ENCODE data around the gene CDC45.

CDC45 gene

GRCh38 chr22:19447330-19448075 lies 32.2 kb upstream of the CDC45 start, which contains the start of gene C22orf39:
TSS of gene C22orf39 (minus strand) at chr22:19447711. CDS start at chr22:19447688, 23 bp downstream.
- DNase-seq = peak; percentile 36 to 97 (median 88)

DNA sequence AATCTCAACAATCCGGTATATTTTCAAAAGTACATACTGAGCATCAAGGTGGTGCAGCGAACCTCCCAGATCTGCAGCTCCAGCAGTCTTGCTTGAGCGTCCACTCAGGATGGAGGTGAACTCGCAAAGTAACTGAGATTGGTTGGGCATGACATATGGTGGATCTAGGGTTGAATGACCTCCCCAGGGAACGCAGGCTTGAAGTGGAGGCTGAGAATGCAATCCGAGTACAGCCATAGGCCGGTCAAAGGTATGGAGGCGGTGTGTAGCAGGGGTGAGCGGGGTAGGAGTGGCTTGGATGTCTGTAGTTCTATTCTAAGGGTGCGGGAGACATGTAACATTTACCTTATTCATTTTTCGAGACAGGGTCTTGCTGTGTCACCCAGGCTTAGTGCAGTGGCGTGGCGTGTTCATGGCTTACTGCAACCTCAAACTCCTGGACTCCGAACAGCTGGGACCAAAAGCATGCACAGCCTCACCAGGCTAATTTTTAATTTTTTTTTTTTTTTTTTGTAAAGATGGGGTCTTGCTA lies 31.6 kb upstream of the CDC45 start:
- peak in 5 of 51 donors; percentile 26 to 48 (median 38) for DNase-seq

DNA sequence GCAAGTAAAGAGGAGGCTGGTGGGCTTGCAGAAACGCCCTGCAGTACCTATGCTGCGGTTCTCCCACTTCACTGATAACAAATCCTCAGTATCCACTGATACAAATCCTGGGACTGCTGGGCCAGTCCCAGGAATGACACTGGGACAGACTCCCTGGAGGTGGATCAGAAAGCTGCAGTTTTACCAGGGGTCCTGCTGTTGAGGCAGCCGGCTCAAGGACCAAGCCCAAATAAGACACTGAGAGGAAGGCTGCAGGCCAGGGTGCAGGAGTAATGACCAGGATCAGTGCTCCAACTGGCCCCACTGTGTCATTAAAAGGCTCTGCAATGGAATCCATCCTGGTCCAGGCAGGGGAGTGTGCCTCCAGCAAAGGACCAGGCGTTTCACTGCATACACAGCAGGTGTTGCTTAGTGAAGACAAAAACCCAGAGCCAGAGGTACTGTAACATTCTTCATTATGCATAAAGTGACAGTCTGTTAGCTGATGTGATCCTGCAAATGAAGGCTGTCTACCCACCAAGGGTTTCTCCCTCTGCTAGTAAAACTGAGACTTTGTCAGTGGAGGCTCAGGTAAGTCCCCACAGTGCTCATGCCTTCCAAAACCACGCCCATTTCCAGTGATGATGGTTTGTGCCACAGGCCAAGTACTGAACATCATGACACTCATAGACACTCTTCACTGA lies 30.8 kb upstream of the CDC45 start:
- no peak for DNase-seq

DNA sequence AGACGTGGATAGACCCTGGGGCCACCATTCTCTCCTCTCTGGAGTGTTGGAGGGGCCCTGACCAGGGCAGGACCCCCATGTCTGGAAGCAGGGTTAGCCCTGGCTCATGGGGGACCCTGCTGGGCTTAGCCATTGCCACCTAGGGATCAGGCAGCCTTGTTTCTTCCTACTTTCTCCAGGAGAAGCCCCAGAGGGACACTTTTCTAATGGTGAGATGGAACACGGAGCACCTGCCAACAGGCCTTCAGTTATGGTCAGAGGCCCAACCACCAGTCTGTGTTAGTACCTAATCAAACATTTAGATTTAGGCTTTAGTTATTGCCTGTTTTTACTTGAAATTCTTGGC lies 30.3 kb upstream of the CDC45 start:
- DNase-seq = no peak

DNA sequence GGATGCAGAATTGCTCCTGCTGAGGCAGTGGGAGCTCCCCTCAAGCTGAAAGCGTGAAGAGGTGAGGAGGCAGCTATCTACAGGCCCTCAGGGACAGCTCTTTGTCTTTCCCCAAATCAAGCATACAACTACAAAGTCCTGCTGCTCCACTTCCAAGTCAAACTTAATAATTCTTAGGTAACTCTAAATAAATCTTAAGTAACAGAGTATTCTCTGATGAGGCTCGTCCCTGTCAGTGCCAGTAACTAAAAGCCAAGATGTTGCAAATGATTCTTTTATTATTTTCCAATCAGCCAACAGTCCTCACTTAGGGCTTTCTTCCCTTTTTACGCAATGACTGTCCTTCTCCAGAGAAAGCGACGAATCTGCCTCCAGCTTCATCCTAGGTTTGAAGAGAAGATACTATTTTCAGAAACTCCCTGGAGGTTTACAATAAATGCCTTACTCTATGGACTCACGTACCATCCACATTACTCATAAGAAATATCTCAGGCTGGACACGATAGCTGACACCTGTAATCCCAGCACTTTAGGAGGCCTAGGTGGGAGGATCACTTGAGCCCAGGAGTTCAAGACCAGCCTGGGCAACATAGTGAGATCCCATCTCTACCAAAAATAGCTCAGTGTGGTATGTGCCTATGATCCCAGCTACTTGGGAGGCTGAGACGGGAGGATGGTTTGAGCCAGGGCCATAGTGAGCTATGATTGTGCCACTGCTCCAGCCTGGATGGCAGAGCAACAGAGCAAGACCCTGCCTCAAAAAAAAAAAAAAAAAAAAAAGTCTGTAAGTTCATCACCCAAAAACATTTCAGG lies 29.2 kb upstream of the CDC45 start:
- no peak for DNase-seq

GRCh38 chr22:19451570-19451969 lies 28.1 kb upstream of the CDC45 start:
- no peak for DNase-seq

DNA sequence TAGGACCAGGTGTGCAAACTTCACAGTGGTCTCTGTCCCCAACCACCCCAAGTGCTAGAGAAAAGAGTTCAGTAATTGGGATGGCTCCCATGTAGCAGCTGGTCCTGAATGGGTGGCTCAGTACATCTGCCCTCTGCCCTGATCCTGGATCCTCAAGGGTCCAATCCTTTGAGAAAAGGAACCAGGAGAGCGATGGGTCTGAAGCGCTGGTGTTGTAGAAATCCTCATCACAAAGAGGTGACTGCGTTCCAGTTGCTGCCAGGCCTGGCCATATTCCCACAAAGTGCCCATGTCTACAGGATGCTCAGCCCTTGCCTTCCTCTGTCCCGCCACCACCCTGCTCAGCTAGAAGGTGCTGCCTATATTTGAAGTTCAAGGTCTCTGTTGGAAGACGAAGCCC lies 26.0 kb upstream of the CDC45 start:
- no peak for DNase-seq

GRCh38 chr22:19454156-19454555 lies 25.6 kb upstream of the CDC45 start:
- no peak for DNase-seq

DNA sequence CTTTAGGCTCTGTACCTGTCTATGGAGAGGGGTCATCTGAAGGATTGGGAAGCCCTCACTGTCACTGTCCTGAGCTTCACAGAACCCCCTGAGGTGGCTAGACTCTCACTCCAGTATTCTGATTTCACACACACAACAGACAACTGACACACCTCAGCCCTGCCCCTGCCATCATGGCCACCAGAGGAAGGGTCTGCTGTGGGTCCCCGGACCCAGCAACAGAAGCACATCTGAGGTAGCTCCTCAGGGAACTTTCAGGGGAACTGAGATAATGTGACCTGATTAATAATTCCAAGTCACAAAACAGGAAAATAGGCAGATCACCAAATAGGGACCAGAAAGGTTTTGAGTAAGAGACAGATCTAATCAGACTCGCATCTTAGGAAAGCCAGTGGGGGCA lies 24.7 kb upstream of the CDC45 start:
- DNase-seq = no peak

DNA sequence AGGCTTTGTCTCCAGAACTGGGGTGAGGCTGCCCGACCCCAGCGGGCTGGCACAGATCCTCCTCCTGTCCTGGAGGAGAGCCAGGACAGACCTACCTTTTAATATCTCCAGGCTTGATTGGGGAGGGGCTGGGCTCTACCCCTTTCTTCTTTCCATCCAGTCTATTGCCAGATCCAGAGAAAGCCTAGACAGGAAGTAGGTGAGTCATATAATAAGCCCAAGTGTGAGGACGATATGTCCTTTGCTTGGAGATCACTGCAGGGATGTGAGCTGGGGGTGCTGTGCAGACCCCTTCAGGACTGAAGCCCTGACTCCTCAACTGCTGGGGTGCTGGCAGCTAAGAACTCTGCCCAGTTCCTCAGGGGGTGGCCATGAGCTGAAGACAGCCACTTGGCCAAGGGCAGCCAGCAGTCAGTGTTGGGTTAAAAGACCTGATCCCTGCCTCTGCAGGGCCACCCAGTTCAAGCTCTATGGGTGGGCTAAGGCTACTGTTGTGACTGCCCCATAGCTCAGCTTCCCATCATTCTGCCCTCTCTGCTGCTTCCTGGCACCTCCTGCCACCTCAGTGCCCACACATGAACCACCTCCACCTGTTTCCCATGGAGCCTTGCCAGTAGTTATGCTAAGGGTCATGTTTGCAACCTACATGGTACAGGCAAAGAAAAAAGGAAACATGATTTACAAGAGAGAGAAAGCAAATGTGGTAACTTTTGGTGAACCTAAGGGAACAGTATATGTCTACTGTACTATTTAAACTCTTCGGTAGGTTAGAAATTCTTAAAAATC lies 23.9 kb upstream of the CDC45 start:
- DNase-seq = no peak

- DNase-seq = no peak
Measured at GRCh38 chr22:19456541-19456940, 23.2 kb upstream of the CDC45 start.

DNA sequence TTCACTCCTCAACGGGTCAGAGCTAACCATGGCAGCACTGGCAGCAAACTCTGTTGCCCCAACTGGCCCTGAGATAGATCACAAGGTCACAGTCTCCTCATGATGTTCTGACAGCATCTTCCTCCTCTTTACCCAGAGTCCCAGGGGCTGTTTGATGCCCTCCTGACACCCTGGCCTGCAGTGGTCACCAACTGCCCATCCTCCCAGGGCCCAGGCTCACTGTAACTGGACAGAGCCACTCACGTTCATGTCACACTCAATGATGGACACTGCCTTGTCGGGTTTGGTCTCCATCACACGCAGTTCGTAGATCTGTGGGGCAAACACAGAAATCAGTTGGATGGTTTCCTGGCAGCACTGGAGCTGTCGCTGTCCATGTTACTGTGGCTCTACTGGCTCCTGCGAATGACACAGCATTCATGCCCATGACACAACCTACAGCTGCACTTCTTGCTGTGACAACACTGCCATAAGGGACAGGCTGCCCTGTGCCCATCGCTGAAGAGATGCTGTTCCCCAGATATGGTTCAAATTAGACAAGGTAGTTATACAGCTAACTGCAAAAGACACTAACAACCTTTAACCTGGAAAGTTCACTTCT lies 21.8 kb upstream of the CDC45 start:
- DNase-seq = no peak

- no peak for DNase-seq
Measured at GRCh38 chr22:19460036-19460435, 19.7 kb upstream of the CDC45 start.

DNA sequence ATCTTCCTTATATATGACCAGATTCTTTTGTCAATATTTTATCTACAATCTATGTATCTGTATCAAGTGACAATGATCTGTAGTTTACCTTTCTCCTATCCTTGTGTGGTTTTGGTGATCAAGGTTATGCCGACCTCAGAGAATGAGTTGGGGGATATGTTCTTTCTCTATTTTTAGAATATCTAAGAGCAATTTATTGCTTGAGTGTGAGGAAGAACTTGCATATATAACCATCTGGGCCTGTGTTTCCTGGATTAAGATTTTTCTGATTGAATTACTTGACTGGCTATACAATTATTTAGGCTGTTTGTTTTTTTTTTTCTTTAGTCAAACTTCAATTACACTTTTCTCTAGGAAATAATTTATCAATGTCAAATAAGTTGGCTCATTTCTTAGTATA lies 18.2 kb upstream of the CDC45 start:
- no peak for DNase-seq

- DNase-seq = no peak
Measured at GRCh38 chr22:19463008-19463407, 16.7 kb upstream of the CDC45 start.

GRCh38 chr22:19463491-19464469 lies 15.9 kb upstream of the CDC45 start:
- no peak for DNase-seq

GRCh38 chr22:19464546-19464945 lies 15.2 kb upstream of the CDC45 start:
- DNase-seq = no peak

- no peak for DNase-seq
Measured at GRCh38 chr22:19464975-19465374, 14.7 kb upstream of the CDC45 start.

GRCh38 chr22:19466126-19466716 lies 13.5 kb upstream of the CDC45 start:
- DNase-seq = no peak
